GM10266 (cell line): ENCODE data around the gene COG2.

Experiments used
- DNase-seq: peaks from one replicate; pipeline ENCODE4 v3.0.0; 2012; ENCODE audit errors: extremely low spot score
- TF ChIP-seq, protein P1 (sequence below): IDR thresholded peaks from 2 replicates; pipeline ENCODE4 v1.5.1; 2012; ENCODE audit warnings: mild to moderate bottlenecking, low read depth; ENCODE audit not compliant: control insufficient read depth, insufficient read depth; ENCODE audit errors: missing control alignments

Gene COG2

DNA sequence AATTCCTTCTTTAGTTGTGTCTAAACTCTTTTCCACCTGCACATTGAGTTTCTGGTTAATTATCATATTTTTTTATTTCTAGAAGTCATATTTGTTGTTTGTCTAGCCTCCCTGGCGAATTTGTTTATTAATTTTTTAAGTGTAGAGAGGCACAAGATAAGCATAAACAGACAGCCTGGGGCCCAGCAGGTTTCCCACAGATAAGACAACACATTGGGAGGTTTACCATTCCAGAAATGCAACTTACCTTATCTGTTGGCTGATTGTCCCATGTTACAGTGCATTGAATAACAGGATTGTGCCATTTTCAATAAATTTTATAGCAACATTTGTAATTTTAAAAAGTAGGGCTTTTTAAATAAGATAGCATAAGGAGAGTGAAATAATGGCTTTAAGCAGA is 34.9 kb downstream of the COG2 start:
- no peak for DNase-seq
- TF ChIP-seq, protein P1, sequence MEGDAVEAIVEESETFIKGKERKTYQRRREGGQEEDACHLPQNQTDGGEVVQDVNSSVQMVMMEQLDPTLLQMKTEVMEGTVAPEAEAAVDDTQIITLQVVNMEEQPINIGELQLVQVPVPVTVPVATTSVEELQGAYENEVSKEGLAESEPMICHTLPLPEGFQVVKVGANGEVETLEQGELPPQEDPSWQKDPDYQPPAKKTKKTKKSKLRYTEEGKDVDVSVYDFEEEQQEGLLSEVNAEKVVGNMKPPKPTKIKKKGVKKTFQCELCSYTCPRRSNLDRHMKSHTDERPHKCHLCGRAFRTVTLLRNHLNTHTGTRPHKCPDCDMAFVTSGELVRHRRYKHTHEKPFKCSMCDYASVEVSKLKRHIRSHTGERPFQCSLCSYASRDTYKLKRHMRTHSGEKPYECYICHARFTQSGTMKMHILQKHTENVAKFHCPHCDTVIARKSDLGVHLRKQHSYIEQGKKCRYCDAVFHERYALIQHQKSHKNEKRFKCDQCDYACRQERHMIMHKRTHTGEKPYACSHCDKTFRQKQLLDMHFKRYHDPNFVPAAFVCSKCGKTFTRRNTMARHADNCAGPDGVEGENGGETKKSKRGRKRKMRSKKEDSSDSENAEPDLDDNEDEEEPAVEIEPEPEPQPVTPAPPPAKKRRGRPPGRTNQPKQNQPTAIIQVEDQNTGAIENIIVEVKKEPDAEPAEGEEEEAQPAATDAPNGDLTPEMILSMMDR, result no peak

DNA sequence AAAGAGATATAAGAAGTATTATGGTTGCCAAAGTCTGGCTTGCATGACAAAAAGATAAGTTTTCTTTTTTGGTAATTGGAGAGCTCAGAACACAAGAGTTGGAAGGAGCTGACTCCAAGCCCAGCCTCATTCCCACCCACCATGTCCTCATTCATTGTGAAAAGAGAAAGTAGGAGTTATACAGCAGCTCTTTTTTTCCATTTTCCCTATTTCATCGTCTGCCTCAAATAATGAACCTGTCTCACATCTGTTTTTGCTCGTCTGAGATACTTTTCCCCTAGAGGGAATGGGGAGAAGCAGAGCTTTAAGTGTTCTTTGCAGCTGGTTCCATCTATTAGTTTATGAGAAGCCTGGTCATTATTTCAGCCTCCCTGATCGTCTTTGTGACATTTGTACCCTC is 36.9 kb downstream of the COG2 start:
- TF ChIP-seq, protein P1, result no peak
- no peak for DNase-seq

DNA sequence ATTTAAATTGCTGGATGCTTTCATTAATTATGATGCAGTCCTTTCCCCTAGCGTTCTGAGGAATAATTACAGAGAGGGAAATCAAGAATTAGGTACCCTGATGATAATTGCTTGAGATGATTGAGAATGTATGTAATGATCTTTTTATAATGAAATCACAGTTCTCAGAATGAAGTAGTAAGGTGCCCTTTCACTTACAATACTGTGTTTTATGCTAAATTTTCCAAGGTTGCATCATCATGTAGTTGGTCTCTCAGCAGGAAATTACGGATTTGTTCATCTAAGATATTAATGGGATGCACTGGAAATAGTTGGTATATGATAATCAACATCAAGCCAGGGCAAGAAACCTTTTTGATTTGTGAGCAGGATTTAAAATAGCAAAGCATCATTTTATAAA is 37.5 kb downstream of the COG2 start:
- DNase-seq, result no peak
- TF ChIP-seq, protein P1, result no peak

DNA sequence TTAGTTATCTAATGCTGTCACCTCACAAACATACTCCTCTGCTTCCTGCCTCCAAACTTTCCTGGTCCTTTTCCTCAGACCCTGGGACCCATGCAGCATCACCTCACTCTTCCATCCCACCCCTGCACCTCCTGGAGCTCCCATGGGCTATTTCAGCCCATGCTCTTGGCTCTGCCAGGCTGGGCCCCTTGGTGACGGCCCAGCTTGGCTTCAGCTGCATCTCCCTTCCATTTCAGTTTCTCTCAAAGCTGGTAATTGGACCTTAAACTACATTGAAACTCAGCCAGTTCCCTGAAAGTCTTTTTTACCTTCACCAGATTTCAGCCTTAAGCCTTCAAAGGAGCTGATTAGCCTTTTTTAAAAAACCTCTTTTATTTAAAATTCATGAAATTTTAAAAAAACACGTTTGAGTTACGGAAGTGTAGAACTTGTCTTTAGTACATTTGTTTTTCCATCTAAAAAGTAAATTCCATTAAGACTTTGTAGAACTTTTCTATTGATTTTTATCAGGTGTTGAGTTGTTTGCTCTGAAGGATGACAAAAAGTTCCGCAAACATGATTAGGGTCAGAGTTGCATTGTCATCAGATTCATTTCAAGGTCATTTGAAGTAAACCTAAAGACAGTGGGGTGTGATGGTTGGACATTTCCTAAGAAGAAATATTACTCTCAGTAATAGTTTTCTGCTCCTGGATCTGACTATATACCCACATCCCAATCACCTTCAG is 38.2 kb downstream of the COG2 start:
- DNase-seq, result no peak
- TF ChIP-seq, protein P1, result no peak

DNA sequence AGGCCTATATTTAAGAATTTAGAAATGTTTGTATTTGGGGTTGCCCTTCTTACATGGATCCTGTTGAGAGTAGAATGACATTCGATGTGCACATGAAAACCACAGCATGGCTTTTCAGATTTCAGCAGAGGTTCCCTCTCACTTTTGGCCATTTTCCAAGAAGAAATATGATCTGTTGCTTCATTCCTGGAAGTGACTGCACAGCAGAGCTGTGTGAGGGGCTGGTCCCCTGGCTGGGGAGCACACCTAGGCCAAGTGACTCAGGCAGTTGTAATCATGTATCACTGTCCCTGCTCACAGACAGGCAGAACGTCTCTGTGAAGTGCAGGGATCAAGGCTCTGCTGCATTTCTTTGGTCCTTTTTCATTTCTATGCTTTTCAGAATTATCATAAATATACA is 39.3 kb downstream of the COG2 start:
- TF ChIP-seq, protein P1, result no peak
- DNase-seq, result no peak

DNA sequence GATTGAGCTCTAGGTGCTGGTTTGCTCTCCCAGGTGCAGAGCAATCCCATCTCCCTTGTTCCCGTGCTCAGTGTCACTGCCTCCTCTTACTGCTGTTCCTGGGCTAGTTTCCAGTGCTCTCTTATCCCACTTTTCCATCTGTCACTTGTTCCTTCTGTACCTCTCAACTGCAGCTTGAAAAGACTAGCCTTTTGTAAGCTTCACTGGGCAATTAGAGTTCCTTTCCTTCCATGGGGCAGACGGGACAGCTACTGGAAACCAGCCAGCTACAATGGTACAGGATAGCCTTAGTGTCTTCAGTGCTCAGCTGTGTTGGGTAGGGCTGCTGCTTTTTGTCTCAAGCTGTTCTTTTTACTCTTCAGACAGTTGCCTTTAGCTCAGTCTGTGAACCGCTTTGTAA is 40.0 kb downstream of the COG2 start:
- no peak for DNase-seq
- TF ChIP-seq, protein P1, result no peak

DNA sequence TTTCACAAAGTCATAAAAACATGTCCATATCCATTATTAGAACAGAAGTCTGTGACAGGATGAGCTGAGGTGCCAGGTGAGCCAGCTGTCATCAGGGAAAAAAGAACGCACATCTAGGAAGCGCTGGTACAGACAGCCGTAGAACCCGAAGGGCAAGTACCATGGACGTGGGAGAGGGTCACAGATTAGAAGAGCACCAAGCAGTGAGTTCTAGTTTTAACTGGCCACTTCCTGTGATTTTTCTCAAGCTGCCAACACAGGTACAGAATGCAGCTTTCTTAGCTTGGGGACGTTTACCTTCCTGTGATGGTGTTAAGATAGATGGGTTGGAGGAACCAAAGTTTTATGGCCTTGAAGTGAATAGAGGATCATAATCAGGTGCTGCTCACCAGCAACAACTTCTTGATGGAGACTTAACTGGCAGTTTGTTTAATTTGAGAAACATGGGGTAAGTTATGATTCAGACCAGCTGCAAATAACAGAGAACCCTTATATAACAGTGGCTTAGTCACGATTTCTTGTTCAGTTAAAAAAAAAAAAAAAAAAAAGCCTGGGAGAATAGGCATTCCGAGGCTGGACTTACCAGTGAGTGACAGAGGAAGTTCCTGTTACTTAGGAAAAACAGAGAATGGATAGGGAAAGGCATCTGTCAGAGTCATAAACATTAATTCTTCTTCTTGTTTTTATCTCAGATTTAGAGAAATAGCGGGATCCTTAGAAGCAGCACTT is 40.8 kb downstream of the COG2 start:
- no peak for DNase-seq
- TF ChIP-seq, protein P1, result no peak
